Pancreas (tissue), 10 donors: ENCODE results near the gene RASSF6. TPM values are rescaled to one million over a fixed set of nuclear protein-coding genes. Genes with fewer than 3 reads are reported as not detected.

Experiments
- ATAC-seq, 4 donors: fragments of 200-7000 bp; cut with Tn5 transposase; one replicate each; pipeline versions ENCODE4 v1.8.0 to v1.9.1; 2020; ENCODE audit warnings: mild to moderate bottlenecking in 4 of 4, moderate library complexity in 4 of 4
- DNase-seq, 6 donors: peaks; one replicate each; pipeline ENCODE4 v3.0.0-alpha.2; 2020
- FAIRE-seq: peaks from 2 replicates; lab custom pipeline; 2012; peaks lifted over from hg19 to GRCh38; lab: Jason Lieb, UNC
- H3K27ac ChIP-seq, 4 donors: fragments of 200-600 bp; sonication (generic); 1 replicate in 3 of 4; 2 replicates in 1 of 4; pipeline versions ENCODE4 v1.5.0 to v1.8.0; 2020
- H3K27me3 ChIP-seq, 4 donors: fragments of 200-600 bp; one replicate each; pipeline ENCODE4 v1.8.0; 2021
- H3K36me3 ChIP-seq, 3 donors: fragments of 200-600 bp; sonication (generic) in 1 of 3; one replicate each; pipeline versions ENCODE4 v1.5.0 to v1.8.0; 2020 to 2021
- H3K4me1 ChIP-seq, 3 donors: fragments of 200-600 bp; one replicate each; pipeline ENCODE4 v1.8.0; 2021
- H3K4me3 ChIP-seq, 4 donors: fragments of 200-600 bp; sonication (generic) in 2 of 4; one replicate each; pipeline versions ENCODE4 v1.5.0 to v1.8.0; 2020 to 2021
- H3K9me3 ChIP-seq, 4 donors: fragments of 200-600 bp; one replicate each; pipeline ENCODE4 v1.8.0; 2021
- CTCF ChIP-seq, 4 donors: fragments of 200-600 bp; sonication (generic) in 3 of 4; IDR thresholded peaks; one replicate each; pipeline versions ENCODE4 v1.5.0 to v1.8.0; 2021; ENCODE audit warnings: antibody characterized with exemption in 4 of 4
- WGBS, 2 donors: extraction: QIAGEN DNeasy Blood & Tissue Kit; methylation state at CpG; one replicate each; pipeline ENCODE4 v1.1.7; 2013; 5-methylcytosine and 5-hydroxymethylcytosine counted together
- intact Hi-C, 3 donors: fragments of 100-400 bp; cut with DNase I; formaldehyde crosslinking; loops; one replicate each; pipeline versions ENCODE4 v1.11.1 to v1.14.2; 2022
- polyA plus RNA-seq, 2 donors: library from polyadenylated mRNA; stranded (reverse); fragments of 200-250 nt; gene quantifications; one replicate each; pipeline ENCODE4 v1.2.3, GENCODE V29; 2013
- total RNA-seq, 6 donors: library from RNA; stranded (reverse); fragmentation: NEBNext Ultra II Directional in 4 of 6; extraction: Animal tissue kit (Norgen Biotek cat#: 25700) in 4 of 6; gene quantifications; one replicate each; pipeline versions ENCODE4 v1.2.1 to v1.2.4, GENCODE V29; 2021 to 2023
- donor health status: healthy with polysubstance abuse.
- donor health status: DM: no; HTN: no; CAD: no; lungs with moderate emphysema.
- donor health status: DM: no; HTN: no; CAD: no.
- donor health status: control.
- donor health status: control.
- donor health status: Bipolar disorder and iron deficiency.
- donor health status: DM: yes; HTN: yes; CAD: no.
- donor health status: DM: no; HTN: no; CAD: no.
- donor health status: DM: no; HTN: no; CAD: no.
- donor health status: DM: yes; HTN: yes; CAD: no.

RASSF6 gene
- total and polyA plus RNA-seq, 8 donors = 2.8 to 10.2 (median 5.7) TPM

- intact Hi-C loops = loop anchor here in 1 of 3 donors (10.0 kb wide), 1 partner anchor 59 kb away; no protein-coding TSS in a partner anchor
- DNase-seq = no peak
- Histone ChIP-seq H3K27me3 (no peaks in the 10 kb centered on the region), H3K9me3 (no peaks in the 10 kb centered on the region), H3K36me3 (no peaks in the 10 kb centered on the region), H3K4me3 (no peak overlapping the region), H3K27ac (no peak overlapping the region), H3K4me1 (peaks cover 32 to 45% (median 37%) of the 10 kb centered on the region in 3 donors)
- TF ChIP-seq CTCF (IDR thresholded peaks at IDR 0.05) = no peak
- no peak for FAIRE-seq
- ATAC-seq = no peak
- 34 to 35% methylated on average over 4 of the region's 4 CpGs for WGBS, 2 donors
Measured at GRCh38 chr4:73596001-73596400, 24.2 kb downstream of the RASSF6 start.

- peaks cover 31 to 43% (median 38%) of the 10 kb centered on the region in 3 donors for H3K4me1 ChIP-seq
- H3K9me3 ChIP-seq = no peaks in the 10 kb centered on the region
- H3K27ac ChIP-seq = no peak overlapping the region
- FAIRE-seq (peak; percentile 91), DNase-seq (no peak), ATAC-seq (no peak)
- intact Hi-C loops = loop anchor here in 2 of 3 donors (5.0 to 10.0 kb wide), 2 partner anchors 59 to 61 kb away; no protein-coding TSS in a partner anchor
- no peaks in the 10 kb centered on the region for H3K27me3 ChIP-seq
- H3K4me3 ChIP-seq = no peak overlapping the region
- peak in 2 of 4 donors; percentile 26 to 30 for TF ChIP-seq CTCF (IDR thresholded peaks at IDR 0.05)
- H3K36me3 ChIP-seq = no peaks in the 10 kb centered on the region
- 61 to 73% methylated on average over 6 of the region's 6 CpGs for WGBS, 2 donors
Measured at GRCh38 chr4:73593631-73594241, 26.5 kb downstream of the RASSF6 start.

DNA sequence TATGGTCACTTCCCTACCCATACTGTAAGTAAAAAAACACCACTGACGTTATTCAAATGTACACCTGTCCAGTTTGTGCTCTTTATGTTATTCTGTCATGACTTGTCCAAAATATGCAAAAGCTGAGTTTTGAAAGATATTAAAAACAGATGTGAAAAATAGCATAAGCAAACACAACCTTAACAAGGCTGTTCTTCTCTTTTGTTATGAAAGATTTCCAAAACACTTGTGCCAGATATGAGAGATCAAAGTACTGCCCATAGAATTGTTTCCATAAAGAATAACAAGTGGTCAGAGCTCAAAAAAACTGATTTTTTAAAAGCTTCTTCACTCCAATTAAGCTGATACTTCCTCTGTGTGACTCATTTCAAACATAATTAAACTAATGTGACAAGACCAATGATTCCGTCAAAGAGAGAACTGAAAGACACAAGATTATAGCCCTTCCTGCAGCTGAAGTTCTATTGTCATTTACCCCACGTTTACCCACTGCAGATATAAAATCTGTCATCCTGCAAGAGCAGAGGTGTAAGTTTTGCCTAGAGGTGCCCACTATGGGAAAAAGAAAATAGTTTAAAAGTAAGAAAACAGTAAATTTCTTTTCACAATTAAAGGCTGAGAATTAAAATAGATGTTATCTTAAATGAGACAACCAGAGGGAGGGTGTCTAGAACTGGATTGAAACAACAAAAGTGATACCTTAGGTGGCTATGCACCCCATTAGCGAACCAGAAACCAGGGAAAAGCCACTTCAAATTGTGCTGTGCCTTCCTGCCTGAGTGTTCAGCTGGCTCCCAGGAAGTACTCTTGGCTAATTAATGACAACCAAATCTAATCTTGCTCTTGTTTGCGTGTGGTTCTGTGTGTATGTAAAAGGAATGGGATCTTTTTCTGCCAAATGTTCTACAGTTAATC, 30.1 kb downstream of the RASSF6 start:
- ATAC-seq (peak; percentile 92 to 95 (median 92)), DNase-seq (peak in 4 of 6 donors; percentile 18 to 54 (median 46)), FAIRE-seq (no peak)
- no peaks in the 10 kb centered on the region for H3K36me3 ChIP-seq
- H3K9me3 ChIP-seq = no peaks in the 10 kb centered on the region
- H3K27ac ChIP-seq = peak overlapping the region; percentile 29 to 88 (median 64)
- no peak for TF ChIP-seq CTCF (IDR thresholded peaks at IDR 0.05)
- WGBS, 2 donors = 10 to 13% methylated on average over 5 of the region's 5 CpGs
- intact Hi-C loops = loop anchor here in 2 of 3 donors (5.0 to 10.0 kb wide), 2 partner anchors 62 to 65 kb away; no protein-coding TSS in a partner anchor
- H3K27me3 ChIP-seq = no peaks in the 10 kb centered on the region
- peaks cover 30 to 48% (median 35%) of the 10 kb centered on the region in 3 donors for H3K4me1 ChIP-seq
- H3K4me3 ChIP-seq = peak overlapping the region in 2 of 4 donors; percentile 1 to 7

- ATAC-seq (peak; percentile 65 to 78 (median 74)), FAIRE-seq (no peak), DNase-seq (no peak)
- Histone ChIP-seq H3K27me3 (no peaks in the 10 kb centered on the region), H3K9me3 (no peaks in the 10 kb centered on the region), H3K36me3 (peaks cover 0 to 6% (median 0%) of the 10 kb centered on the region in 3 donors), H3K4me3 (peak overlapping the region in 1 of 4 donors; percentile 1), H3K27ac (peak overlapping the region in 3 of 4 donors; percentile 51 to 88 (median 77)), H3K4me1 (peaks cover 28 to 43% (median 33%) of the 10 kb centered on the region in 3 donors)
- 25 to 30% methylated on average over 4 of the region's 4 CpGs for WGBS, 2 donors
- no peak for TF ChIP-seq CTCF (IDR thresholded peaks at IDR 0.05)
- intact Hi-C loops = no loop called here
Measured at GRCh38 chr4:73589261-73589847, 30.9 kb downstream of the RASSF6 start.
